CD4-positive, alpha-beta T cell treated with Interleukin-10 for 1 hour (primary cell): ENCODE results near the gene PSMD10.

Source experiments
- DNase-seq: peaks from one replicate; pipeline ENCODE4 v3.0.0-alpha.2; 2020

Gene PSMD10

GRCh38 chrX:108091264-108091877, at the start of gene PSMD10, which contains the start of gene ATG4A:
Gene PSMD10, minus strand, starts transcription at chrX:108091542. Its CDS starts 22 bp downstream, at chrX:108091520.
Gene ATG4A, plus strand, starts transcription at chrX:108091778. Its CDS starts 49 bp downstream, at chrX:108091827.
- peak; percentile 92 for DNase-seq

GRCh38 chrX:108138814-108139702, 47.7 kb upstream of the PSMD10 start:
- DNase-seq = peak; percentile 4

- DNase-seq = no peak
These were observed 43.4 kb upstream of the PSMD10 start for GRCh38 chrX:108134724-108135123.

GRCh38 chrX:108132876-108133275, 41.5 kb upstream of the PSMD10 start:
- DNase-seq = no peak

GRCh38 chrX:108132034-108132433, 40.7 kb upstream of the PSMD10 start:
- no peak for DNase-seq

- DNase-seq = no peak
These were observed 40.1 kb upstream of the PSMD10 start for GRCh38 chrX:108131471-108131870.

- no peak for DNase-seq
These were observed 39.5 kb upstream of the PSMD10 start for GRCh38 chrX:108130889-108131288.

- no peak for DNase-seq
These were observed 35.8 kb upstream of the PSMD10 start for GRCh38 chrX:108127152-108127551.

- DNase-seq = no peak
These were observed 35.3 kb upstream of the PSMD10 start for GRCh38 chrX:108126661-108127060.

GRCh38 chrX:108123591-108124366, 32.4 kb upstream of the PSMD10 start:
- DNase-seq = no peak

GRCh38 chrX:108122748-108123147, 31.4 kb upstream of the PSMD10 start:
- no peak for DNase-seq

GRCh38 chrX:108121291-108121690, 29.9 kb upstream of the PSMD10 start:
- no peak for DNase-seq

GRCh38 chrX:108117988-108118387, 26.6 kb upstream of the PSMD10 start:
- DNase-seq = no peak

GRCh38 chrX:108114541-108114940, 23.2 kb upstream of the PSMD10 start:
- no peak for DNase-seq

GRCh38 chrX:108105473-108105872, 14.1 kb upstream of the PSMD10 start:
- DNase-seq = no peak

GRCh38 chrX:108097380-108097779, 6.0 kb upstream of the PSMD10 start:
- no peak for DNase-seq

GRCh38 chrX:108091878-108092291, 543 bp upstream of the PSMD10 start:
- no peak for DNase-seq

GRCh38 chrX:108090491-108091263, 665 bp downstream of the PSMD10 start:
- DNase-seq = no peak

- no peak for DNase-seq
These were observed 2.8 kb downstream of the PSMD10 start for GRCh38 chrX:108088511-108088910.

GRCh38 chrX:108087792-108088191, 3.5 kb downstream of the PSMD10 start:
- DNase-seq = no peak

GRCh38 chrX:108081110-108081509, 10.2 kb downstream of the PSMD10 start:
- no peak for DNase-seq

- DNase-seq = no peak
These were observed 18.6 kb downstream of the PSMD10 start for GRCh38 chrX:108072746-108073145.

- no peak for DNase-seq
These were observed 19.8 kb downstream of the PSMD10 start for GRCh38 chrX:108071578-108071977.
